Measurements from ENCODE around the gene NAPA.
A peak's percentile ranks its signal among the peaks of the same experiment; 100 is the strongest.

The NAPA gene

GRCh38 chr19:47503130-47503825 is 11.6 kb downstream of the NAPA start:
- Histone ChIP-seq H2AK5ac (ENCODE audit: low read length) (no peak overlapping the region), H4K8ac (ENCODE audit: low read depth, low read length) (no peak overlapping the region), H3K23ac (ENCODE audit: low read length) (no peak overlapping the region), H3K9ac (ENCODE audit: low read length) (no peak overlapping the region), H4K12ac (ENCODE audit: low read depth, low read length) (no peak overlapping the region), H2AFZ (ENCODE audit: insufficient read depth, low read length, poor library complexity) (no peak overlapping the region), H3K4me2 (ENCODE audit: low read length) (no peak overlapping the region), H3K27me3 (ENCODE audit: insufficient read depth, low read length) (no peaks in the 10 kb centered on the region), H4K91ac (ENCODE audit: low read depth, low read length) (no peak overlapping the region), H3K9me3 (ENCODE audit: insufficient read depth, low read depth, low read length) (no peaks in the 10 kb centered on the region), H3K36me3 (ENCODE audit: control insufficient read depth in 1 of 2, insufficient read depth in 2 of 2, low read length in 2 of 2) (peaks cover 49 to 51% of the 10 kb centered on the region in 2 experiments), H3K4me3 (ENCODE audit: low read depth, low read length) (no peak overlapping the region), H3K27ac (ENCODE audit: low read depth, low read length) (no peak overlapping the region), H3K4me1 (ENCODE audit: control insufficient read depth in 1 of 2, insufficient read depth in 2 of 2, low read length in 2 of 2) (peaks cover 6 to 7% of the 10 kb centered on the region in 2 experiments), H3K4ac (ENCODE audit: low read depth, low read length) (no peak overlapping the region), H2BK120ac (ENCODE audit: insufficient read depth, low read length, poor library complexity) (no peak overlapping the region), H3K79me2 (ENCODE audit: control insufficient read depth, insufficient read depth, low read length, poor library complexity) (peaks cover 2% of the 10 kb centered on the region), H3K18ac (ENCODE audit: low read length) (no peak overlapping the region), H3K14ac (ENCODE audit: low read length) (no peak overlapping the region), H2BK5ac (ENCODE audit: low read depth, low read length, poor library complexity) (no peak overlapping the region), H3K79me1 (ENCODE audit: low read length) (no peaks in the 10 kb centered on the region), H2BK12ac (ENCODE audit: low read length) (no peak overlapping the region)
- no peak for DNase-seq
- WGBS (ENCODE audit: extremely low coverage, insufficient coverage, insufficient read length), result no CpG with 5 or more reads among the region's 13 CpGs

- no peak overlapping the region for H2AFZ ChIP-seq (ENCODE audit: insufficient read depth, low read length, poor library complexity)
- no peak overlapping the region for H2BK12ac ChIP-seq (ENCODE audit: low read length)
- H4K91ac ChIP-seq (ENCODE audit: low read depth, low read length), result no peak overlapping the region
- no peak overlapping the region for H3K4ac ChIP-seq (ENCODE audit: low read depth, low read length)
- H3K79me2 ChIP-seq (ENCODE audit: control insufficient read depth, insufficient read depth, low read length, poor library complexity), result no peaks in the 10 kb centered on the region
- no peak overlapping the region for H4K8ac ChIP-seq (ENCODE audit: low read depth, low read length)
- no peak overlapping the region for H3K4me2 ChIP-seq (ENCODE audit: low read length)
- H2BK120ac ChIP-seq (ENCODE audit: insufficient read depth, low read length, poor library complexity), result no peak overlapping the region
- no CpG with 5 or more reads among the region's 32 CpGs for WGBS (ENCODE audit: extremely low coverage, insufficient coverage, insufficient read length)
- no peak overlapping the region for H3K18ac ChIP-seq (ENCODE audit: low read length)
- H3K36me3 ChIP-seq (ENCODE audit: control insufficient read depth in 1 of 2, insufficient read depth in 2 of 2, low read length in 2 of 2), result peaks cover 68 to 72% of the 10 kb centered on the region in 2 experiments
- no peak overlapping the region for H3K4me3 ChIP-seq (ENCODE audit: low read depth, low read length)
- H3K27ac ChIP-seq (ENCODE audit: low read depth, low read length), result no peak overlapping the region
- H2AK5ac ChIP-seq (ENCODE audit: low read length), result no peak overlapping the region
- H3K14ac ChIP-seq (ENCODE audit: low read length), result no peak overlapping the region
- H3K9ac ChIP-seq (ENCODE audit: low read length), result no peak overlapping the region
- H3K23ac ChIP-seq (ENCODE audit: low read length), result no peak overlapping the region
- DNase-seq, result no peak
- no peaks in the 10 kb centered on the region for H3K27me3 ChIP-seq (ENCODE audit: insufficient read depth, low read length)
- H3K4me1 ChIP-seq (ENCODE audit: control insufficient read depth in 1 of 2, insufficient read depth in 2 of 2, low read length in 2 of 2), result no peaks in the 10 kb centered on the region
- H4K12ac ChIP-seq (ENCODE audit: low read depth, low read length), result no peak overlapping the region
- no peak overlapping the region for H2BK5ac ChIP-seq (ENCODE audit: low read depth, low read length, poor library complexity)
- H3K79me1 ChIP-seq (ENCODE audit: low read length), result no peaks in the 10 kb centered on the region
- H3K9me3 ChIP-seq (ENCODE audit: insufficient read depth, low read depth, low read length), result no peaks in the 10 kb centered on the region
Measured at GRCh38 chr19:47499863-47500830, 14.7 kb downstream of the NAPA start.

DNA sequence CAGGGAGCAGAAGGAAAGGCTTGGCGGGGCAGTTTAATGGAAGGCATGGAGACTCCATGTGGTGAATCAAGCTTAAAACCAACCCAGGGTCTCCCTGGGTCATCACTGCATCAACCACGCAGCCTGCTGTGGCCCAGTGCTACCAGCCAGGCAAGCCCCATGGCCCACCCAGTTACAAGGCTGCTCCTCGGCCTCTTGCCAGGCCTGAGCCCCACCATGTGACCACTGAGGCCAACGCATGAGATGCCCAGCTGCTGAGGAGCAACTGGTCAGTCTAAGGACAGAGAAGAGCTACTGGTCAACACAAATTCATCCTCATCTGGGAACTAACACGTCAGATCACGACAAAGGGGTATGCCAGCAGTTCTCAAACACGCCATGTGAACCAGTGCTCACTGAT is 15.5 kb downstream of the NAPA start:
- no peaks in the 10 kb centered on the region for H3K4me1 ChIP-seq (ENCODE audit: control insufficient read depth in 1 of 2, insufficient read depth in 2 of 2, low read length in 2 of 2)
- H3K18ac ChIP-seq (ENCODE audit: low read length), result no peak overlapping the region
- H3K4me3 ChIP-seq (ENCODE audit: low read depth, low read length), result no peak overlapping the region
- H3K14ac ChIP-seq (ENCODE audit: low read length), result no peak overlapping the region
- H3K79me2 ChIP-seq (ENCODE audit: control insufficient read depth, insufficient read depth, low read length, poor library complexity), result no peaks in the 10 kb centered on the region
- H2BK5ac ChIP-seq (ENCODE audit: low read depth, low read length, poor library complexity), result no peak overlapping the region
- no CpG with 5 or more reads among the region's 7 CpGs for WGBS (ENCODE audit: extremely low coverage, insufficient coverage, insufficient read length)
- no peak overlapping the region for H2AK5ac ChIP-seq (ENCODE audit: low read length)
- no peak overlapping the region for H3K27ac ChIP-seq (ENCODE audit: low read depth, low read length)
- no peak for DNase-seq
- H3K23ac ChIP-seq (ENCODE audit: low read length), result no peak overlapping the region
- no peak overlapping the region for H4K91ac ChIP-seq (ENCODE audit: low read depth, low read length)
- H3K9me3 ChIP-seq (ENCODE audit: insufficient read depth, low read depth, low read length), result no peaks in the 10 kb centered on the region
- H4K12ac ChIP-seq (ENCODE audit: low read depth, low read length), result no peak overlapping the region
- H2AFZ ChIP-seq (ENCODE audit: insufficient read depth, low read length, poor library complexity), result no peak overlapping the region
- no peak overlapping the region for H2BK12ac ChIP-seq (ENCODE audit: low read length)
- H3K9ac ChIP-seq (ENCODE audit: low read length), result peak overlapping the region; percentile 16
- no peaks in the 10 kb centered on the region for H3K27me3 ChIP-seq (ENCODE audit: insufficient read depth, low read length)
- H3K4me2 ChIP-seq (ENCODE audit: low read length), result no peak overlapping the region
- peaks cover 68 to 75% of the 10 kb centered on the region in 2 experiments for H3K36me3 ChIP-seq (ENCODE audit: control insufficient read depth in 1 of 2, insufficient read depth in 2 of 2, low read length in 2 of 2)
- no peak overlapping the region for H4K8ac ChIP-seq (ENCODE audit: low read depth, low read length)
- no peak overlapping the region for H3K4ac ChIP-seq (ENCODE audit: low read depth, low read length)
- H3K79me1 ChIP-seq (ENCODE audit: low read length), result no peaks in the 10 kb centered on the region
- H2BK120ac ChIP-seq (ENCODE audit: insufficient read depth, low read length, poor library complexity), result no peak overlapping the region

GRCh38 chr19:47498561-47498960 is 16.3 kb downstream of the NAPA start:
- WGBS (ENCODE audit: extremely low coverage, insufficient coverage, insufficient read length), result no CpG with 5 or more reads among the region's 5 CpGs
- no peak overlapping the region for H4K8ac ChIP-seq (ENCODE audit: low read depth, low read length)
- no peak for DNase-seq
- no peaks in the 10 kb centered on the region for H3K9me3 ChIP-seq (ENCODE audit: insufficient read depth, low read depth, low read length)
- no peak overlapping the region for H3K4me2 ChIP-seq (ENCODE audit: low read length)
- H3K4ac ChIP-seq (ENCODE audit: low read depth, low read length), result no peak overlapping the region
- H4K91ac ChIP-seq (ENCODE audit: low read depth, low read length), result no peak overlapping the region
- H2BK5ac ChIP-seq (ENCODE audit: low read depth, low read length, poor library complexity), result no peak overlapping the region
- no peaks in the 10 kb centered on the region for H3K79me1 ChIP-seq (ENCODE audit: low read length)
- no peak overlapping the region for H2BK12ac ChIP-seq (ENCODE audit: low read length)
- H3K14ac ChIP-seq (ENCODE audit: low read length), result no peak overlapping the region
- no peaks in the 10 kb centered on the region for H3K79me2 ChIP-seq (ENCODE audit: control insufficient read depth, insufficient read depth, low read length, poor library complexity)
- H2AK5ac ChIP-seq (ENCODE audit: low read length), result no peak overlapping the region
- no peak overlapping the region for H3K9ac ChIP-seq (ENCODE audit: low read length)
- H3K23ac ChIP-seq (ENCODE audit: low read length), result no peak overlapping the region
- H3K27me3 ChIP-seq (ENCODE audit: insufficient read depth, low read length), result no peaks in the 10 kb centered on the region
- no peak overlapping the region for H2BK120ac ChIP-seq (ENCODE audit: insufficient read depth, low read length, poor library complexity)
- no peaks in the 10 kb centered on the region for H3K4me1 ChIP-seq (ENCODE audit: control insufficient read depth in 1 of 2, insufficient read depth in 2 of 2, low read length in 2 of 2)
- no peak overlapping the region for H3K18ac ChIP-seq (ENCODE audit: low read length)
- no peak overlapping the region for H4K12ac ChIP-seq (ENCODE audit: low read depth, low read length)
- H3K27ac ChIP-seq (ENCODE audit: low read depth, low read length), result no peak overlapping the region
- H3K36me3 ChIP-seq (ENCODE audit: control insufficient read depth in 1 of 2, insufficient read depth in 2 of 2, low read length in 2 of 2), result peaks cover 64 to 71% of the 10 kb centered on the region in 2 experiments
- H3K4me3 ChIP-seq (ENCODE audit: low read depth, low read length), result no peak overlapping the region
- H2AFZ ChIP-seq (ENCODE audit: insufficient read depth, low read length, poor library complexity), result no peak overlapping the region
